ENCODE measurements around the gene CLDN14.

- TF ChIP-seq FOXK2 (IDR thresholded peaks at IDR 0.05) (no peak), FOXA1 (IDR thresholded peaks at IDR 0.05) (no peak), FOXM1 (IDR thresholded peaks at IDR 0.05; ENCODE audit: borderline replicate concordance) (no peak), NFRKB (IDR thresholded peaks at IDR 0.05) (no peak), SUZ12 (IDR thresholded peaks at IDR 0.05) (no peak), HDGF (IDR thresholded peaks at IDR 0.05; ENCODE audit: borderline replicate concordance) (no peak)
Observed at GRCh38 chr21:36483095-36483494, 3.2 kb upstream of the CLDN14 start.

All from HEK293T (cell line).